ENCODE data around the gene EXOC5. TPM values are rescaled to one million over a fixed set of nuclear protein-coding genes. Genes with fewer than 3 reads are reported as not detected.

The EXOC5 gene
- total and polyA plus RNA-seq, 5 donors = 11.3 to 66.5 (median 54.0) TPM

- 62% methylated on average over 8 of the region's 8 CpGs for WGBS
- intact Hi-C loops (cut with DNase I) = no loop called here
Measured at GRCh38 chr14:57161583-57162234, 107.0 kb downstream of the EXOC5 start.

GRCh38 chr14:57160333-57160732 is 108.4 kb downstream of the EXOC5 start:
- Histone ChIP-seq H3K4me3 (ENCODE audit: low read length) (no peak overlapping the region), H3K9me3 (ENCODE audit: control insufficient read depth, low read length) (no peaks in the 10 kb centered on the region), H3K27ac (ENCODE audit: low read length) (no peak overlapping the region), H3K4me1 (ENCODE audit: control insufficient read depth, insufficient read depth, low read length) (no peaks in the 10 kb centered on the region), H3K27me3 (ENCODE audit: control insufficient read depth, insufficient read depth) (no peaks in the 10 kb centered on the region)
- intact Hi-C loops (cut with DNase I) = no loop called here
- WGBS = 65% methylated on average over 6 of the region's 6 CpGs
- ATAC-seq = no peak
- no peak for DNase-seq

More at GRCh38 chr14:57161583-57162234, 107.0 kb downstream of the EXOC5 start:
- Histone ChIP-seq H3K9me3 (ENCODE audit: control insufficient read depth, low read length) (no peaks in the 10 kb centered on the region), H3K27ac (ENCODE audit: low read length) (no peak overlapping the region), H3K4me3 (ENCODE audit: low read length) (no peak overlapping the region), H3K4me1 (ENCODE audit: control insufficient read depth, insufficient read depth, low read length) (no peaks in the 10 kb centered on the region), H3K27me3 (ENCODE audit: control insufficient read depth, insufficient read depth) (no peaks in the 10 kb centered on the region)
- DNase-seq (no peak), ATAC-seq (no peak)

GRCh38 chr14:57153286-57153685 is 115.4 kb downstream of the EXOC5 start:
- Histone ChIP-seq H3K9me3 (ENCODE audit: control insufficient read depth, low read length) (no peaks in the 10 kb centered on the region), H3K4me1 (ENCODE audit: control insufficient read depth, insufficient read depth, low read length) (no peaks in the 10 kb centered on the region), H3K27me3 (ENCODE audit: control insufficient read depth, insufficient read depth) (no peaks in the 10 kb centered on the region), H3K4me3 (ENCODE audit: low read length) (no peak overlapping the region), H3K27ac (ENCODE audit: low read length) (no peak overlapping the region)
- intact Hi-C loops (cut with DNase I) = no loop called here
- WGBS = 92% methylated on average over 4 of the region's 4 CpGs
- ATAC-seq (no peak), DNase-seq (no peak)

Other genes starting within 250 kb of the EXOC5 start
- gene AP5M1, start 66 bp upstream of the EXOC5 start, total RNA-seq = 10 to 100 TPM; 40.8 to 58.7 (median 52.7) TPM
- 16.0 TPM for gene AP5M1, start 66 bp upstream of the EXOC5 start, polyA plus RNA-seq
- 10 to 100 TPM; 20.3 to 23.8 (median 23.3) TPM for gene NAA30, start 121.7 kb upstream of the EXOC5 start, total RNA-seq
- 9.1 TPM for gene NAA30, start 121.7 kb upstream of the EXOC5 start, polyA plus RNA-seq
- not detected for gene CCDC198, start 225.0 kb upstream of the EXOC5 start, total RNA-seq
- gene CCDC198, start 225.0 kb upstream of the EXOC5 start, polyA plus RNA-seq = not detected

All from right cardiac atrium (tissue), 5 donors.